ENCODE results near the gene MAP3K14. TPM values are rescaled to one million over a fixed set of nuclear protein-coding genes. Genes with fewer than 3 reads are reported as not detected.

MAP3K14 gene
- total and polyA plus RNA-seq, 10 of the 15 experiments (the other 5 are each of a cell fraction or from before 2014, with no cell fraction given), result 2.1 to 33.3 (median 19.7) TPM

DNA sequence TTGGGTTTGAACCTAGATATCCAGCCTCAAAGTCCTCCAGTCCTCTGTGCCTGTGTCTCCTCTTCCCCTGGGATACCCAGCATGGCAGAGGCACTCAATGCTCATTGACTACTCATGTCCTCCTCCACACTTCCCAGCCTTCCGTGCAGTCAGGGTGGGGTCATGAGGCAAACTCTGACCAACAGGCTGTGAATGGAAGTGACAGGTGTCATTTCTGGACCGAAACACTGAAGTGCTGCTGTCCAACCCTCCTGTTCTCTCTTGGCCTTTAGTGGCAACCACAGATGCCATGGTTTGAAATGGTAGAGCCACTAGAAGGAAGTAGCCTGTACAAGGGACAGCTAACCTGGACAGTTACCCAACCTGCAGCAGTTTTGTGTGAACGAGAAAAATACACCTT lies 46.7 kb upstream of the MAP3K14 start (continued):
- TF ChIP-seq SKIL (IDR thresholded peaks at IDR 0.05; ENCODE audit: low read depth, poor library complexity, severe bottlenecking) (no peak), MEF2A (IDR thresholded peaks at IDR 0.05; ENCODE audit: insufficient read depth, low read depth, low read length) (no peak), HDAC6 (IDR thresholded peaks at IDR 0.05; ENCODE audit: unreplicated experiment) (no peak)

DNA sequence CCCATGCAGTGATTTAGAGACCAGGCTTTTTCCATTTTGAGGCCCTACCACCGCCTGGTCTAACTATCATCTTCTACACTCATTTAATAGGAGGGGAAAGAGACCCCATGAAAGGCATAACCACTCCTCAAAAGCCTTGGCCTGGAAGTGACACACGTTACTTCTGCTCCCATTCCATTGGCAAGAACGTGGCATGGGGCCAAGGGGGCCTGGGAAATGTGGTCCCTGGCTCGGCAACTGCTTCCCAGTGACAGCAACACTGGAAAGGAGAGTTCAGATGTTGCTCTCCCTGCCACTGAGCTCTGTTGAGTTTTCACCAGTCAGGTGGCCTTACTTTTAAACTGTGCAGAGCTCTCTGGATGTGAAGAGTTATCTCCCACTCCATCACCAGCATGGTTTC lies 45.2 kb upstream of the MAP3K14 start:
- ChIA-PET SMC1A (ENCODE audit: uncharacterized antibody, unreplicated experiment) (interaction anchor here (0.7 to 1.5 kb wide), 2 partner anchors 14 to 85 kb away, joined by 3 to 4 read pairs; no protein-coding TSS in a partner anchor), RAD21 (ENCODE audit: unreplicated experiment) (no interaction called here), POLR2A (interaction anchor here (0.6 kb wide), 1 partner anchor 12 kb away, joined by 3 read pairs; no protein-coding TSS in a partner anchor), CTCF (interaction anchor here (1.2 to 1.3 kb wide), 3 partner anchors 54 to 143 kb away, joined by 3 to 4 read pairs (median 3); no protein-coding TSS in a partner anchor)
- ATAC-seq (no peak), FAIRE-seq (no peak), DNase-seq (ENCODE audit: low read depth, low spot score) (no peak)
- H3K9me3 ChIP-seq (replicated peaks; ENCODE audit: control insufficient read depth, insufficient read depth, low read length), result peaks cover 7% of the 10 kb centered on the region; the same call in 2 of the 3 replicates
- intact Hi-C loops (cut with micrococcal nuclease; ENCODE audit: unreplicated experiment), result no loop called here
- H3K79me2 ChIP-seq (ENCODE audit: control insufficient read depth, insufficient read depth, low read length), result no peaks in the 10 kb centered on the region
- H4K20me1 ChIP-seq (ENCODE audit: control insufficient read depth, insufficient read depth), result no peaks in the 10 kb centered on the region
- no peak overlapping the region for H3K4me2 ChIP-seq (ENCODE audit: control insufficient read depth, insufficient read depth)
- no peaks in the 10 kb centered on the region for H3K27me3 ChIP-seq (replicated peaks in 1 of 2; ENCODE audit: control insufficient read depth in 2 of 2, insufficient read depth in 2 of 2, low read length in 1 of 2)
- no peak overlapping the region for H3K4me3 ChIP-seq
- no peak overlapping the region for H2AFZ ChIP-seq (ENCODE audit: control insufficient read depth, low read depth, low read length)
- in situ Hi-C loops (cut with MboI), result no loop called here
- H3K9ac ChIP-seq (ENCODE audit: control insufficient read depth, insufficient read depth, low read length), result no peak overlapping the region
- WGBS (ENCODE audit: insufficient coverage, insufficient replicate concordance, low lambda C conversion rate, missing lambda C conversion rate), result 54% methylated on average over 4 of the region's 4 CpGs
- no peak for TF ChIP-seq SRF (IDR thresholded peaks at IDR 0.05; ENCODE audit: low read depth in 2 of 2, low read length in 2 of 2)
- no peak for TF ChIP-seq MEF2A (IDR thresholded peaks at IDR 0.05; ENCODE audit: insufficient read depth, low read depth, low read length)
- no peak for TF ChIP-seq ZNF207 (IDR thresholded peaks at IDR 0.05; ENCODE audit: borderline replicate concordance)
- TF ChIP-seq MEF2B (IDR thresholded peaks at IDR 0.05; ENCODE audit: partially characterized antibody, poor library complexity, severe bottlenecking), result no peak
- TF ChIP-seq TCF12 (IDR thresholded peaks at IDR 0.05; ENCODE audit: low read depth, low read length), result no peak
- TF ChIP-seq HDGF (IDR thresholded peaks at IDR 0.05), result no peak
- no peak for TF ChIP-seq STAT3 (IDR thresholded peaks at IDR 0.05; ENCODE audit: low read depth, low read length)
- no peak for TF ChIP-seq ASH2L (IDR thresholded peaks at IDR 0.05; ENCODE audit: borderline replicate concordance, low read depth)
- no peak for TF ChIP-seq ELK1 (IDR thresholded peaks at IDR 0.05; ENCODE audit: low read depth, low read length)
- no peak for TF ChIP-seq POLR2AphosphoS2 (IDR thresholded peaks at IDR 0.05; ENCODE audit: low read depth, low read length)
- TF ChIP-seq BHLHE40 (IDR thresholded peaks at IDR 0.05; ENCODE audit: borderline replicate concordance in 1 of 2, low read depth in 2 of 2, low read length in 1 of 2), result no peak
- TF ChIP-seq CHD1 (IDR thresholded peaks at IDR 0.05; ENCODE audit: low read depth, low read length), result no peak
- no peak for TF ChIP-seq SUPT20H (IDR thresholded peaks at IDR 0.05; ENCODE audit: borderline replicate concordance, control insufficient read depth, low read depth, low read length)
- no peak for TF ChIP-seq SMAD5 (IDR thresholded peaks at IDR 0.05; ENCODE audit: low read depth)
- H3K36me3 ChIP-seq (ENCODE audit: control insufficient read depth in 2 of 2, insufficient read depth in 2 of 2, low read length in 1 of 2), result no peaks in the 10 kb centered on the region
- BruUV-seq (replicated peaks), result no TSS peak
- H3K27ac ChIP-seq (ENCODE audit: control insufficient read depth, insufficient read depth), result no peak overlapping the region
- peaks cover 14% of the 10 kb centered on the region for H3K4me1 ChIP-seq (ENCODE audit: control insufficient read depth, insufficient read depth, low read length)

Data from GM12878 (cell line).